C4-2B (cell line): ENCODE results near the gene PARVB.

Experiments
- ZFX ChIP-seq: fragments of 450-650 bp; IDR thresholded peaks from 2 replicates; pipeline ENCODE4 v1.6.1; 2017
- TF ChIP-seq, protein P1 (sequence below): fragments of 450-650 bp; conservative IDR thresholded peaks from 2 replicates; pipeline ENCODE4 v1.5.1; 2017; ENCODE audit warnings: mild to moderate bottlenecking

DNA sequence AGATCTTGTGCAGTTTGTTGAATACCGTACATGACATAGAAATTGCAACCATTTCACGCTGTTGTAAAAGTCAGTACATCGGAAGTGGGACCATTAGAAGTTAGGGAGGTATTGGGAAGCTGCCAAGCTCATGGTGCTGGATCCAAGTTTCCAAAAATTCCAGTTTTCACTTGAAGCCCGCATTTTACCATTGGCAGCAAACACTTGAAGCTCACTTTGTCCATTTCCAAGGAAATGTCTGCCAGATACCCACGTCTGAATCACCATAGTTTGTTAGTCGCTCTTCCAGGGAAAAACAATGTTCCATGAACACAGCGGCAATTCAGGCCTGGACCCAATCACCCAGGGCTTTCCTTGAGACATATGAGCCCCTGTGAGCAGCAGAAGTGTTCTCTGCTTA, 22.6 kb upstream of the PARVB start:
- TF ChIP-seq, protein P1, sequence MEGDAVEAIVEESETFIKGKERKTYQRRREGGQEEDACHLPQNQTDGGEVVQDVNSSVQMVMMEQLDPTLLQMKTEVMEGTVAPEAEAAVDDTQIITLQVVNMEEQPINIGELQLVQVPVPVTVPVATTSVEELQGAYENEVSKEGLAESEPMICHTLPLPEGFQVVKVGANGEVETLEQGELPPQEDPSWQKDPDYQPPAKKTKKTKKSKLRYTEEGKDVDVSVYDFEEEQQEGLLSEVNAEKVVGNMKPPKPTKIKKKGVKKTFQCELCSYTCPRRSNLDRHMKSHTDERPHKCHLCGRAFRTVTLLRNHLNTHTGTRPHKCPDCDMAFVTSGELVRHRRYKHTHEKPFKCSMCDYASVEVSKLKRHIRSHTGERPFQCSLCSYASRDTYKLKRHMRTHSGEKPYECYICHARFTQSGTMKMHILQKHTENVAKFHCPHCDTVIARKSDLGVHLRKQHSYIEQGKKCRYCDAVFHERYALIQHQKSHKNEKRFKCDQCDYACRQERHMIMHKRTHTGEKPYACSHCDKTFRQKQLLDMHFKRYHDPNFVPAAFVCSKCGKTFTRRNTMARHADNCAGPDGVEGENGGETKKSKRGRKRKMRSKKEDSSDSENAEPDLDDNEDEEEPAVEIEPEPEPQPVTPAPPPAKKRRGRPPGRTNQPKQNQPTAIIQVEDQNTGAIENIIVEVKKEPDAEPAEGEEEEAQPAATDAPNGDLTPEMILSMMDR: no peak
- no peak for TF ChIP-seq ZFX
